ENCODE results near the gene PGA3.
A peak's percentile ranks its signal among the peaks of the same experiment; 100 is the strongest.

The PGA3 gene

GRCh38 chr11:61254403-61255025 is 51.2 kb downstream of the PGA3 start:
- DNase-seq: peak; percentile 66

GRCh38 chr11:61256710-61257482 is 53.6 kb downstream of the PGA3 start:
- no peak for DNase-seq

GRCh38 chr11:61258546-61258945 is 55.2 kb downstream of the PGA3 start:
- no peak for DNase-seq

GRCh38 chr11:61259363-61259762 is 56.0 kb downstream of the PGA3 start:
- no peak for DNase-seq
